Neural cell (in vitro differentiated cells): ENCODE measurements around the gene TOP1. TPM values are rescaled to one million over a fixed set of nuclear protein-coding genes. Genes with fewer than 3 reads are reported as not detected.

Source experiments
- H2AFZ ChIP-seq: fragments of 200-600, 300-800 bp; sonication (generic), shearing (Covaris generic); 2 replicates; pipeline ENCODE4 v1.6.0; 2014; ENCODE audit warnings: low read depth, mild to moderate bottlenecking, antibody characterized with exemption, low read length, moderate library complexity
- H3F3A ChIP-seq: fragments of 200-600 bp; shearing (Covaris generic); 2 replicates; pipeline ENCODE4 v1.6.1; 2016; ENCODE audit warnings: mild to moderate bottlenecking, moderate library complexity, mixed read lengths, antibody characterized with exemption, low read length; ENCODE audit not compliant: insufficient read depth, poor library complexity, severe bottlenecking
- H3K27ac ChIP-seq: fragments of 200-600, 300-800 bp; sonication (generic), shearing (Covaris generic); 2 replicates; pipeline ENCODE4 v1.5.1; 2014; ENCODE audit warnings: mild to moderate bottlenecking, low read length, moderate library complexity
- H3K27me3 ChIP-seq: fragments of 300-800, 200-600 bp; sonication (generic), shearing (Covaris generic); 2 replicates; pipeline ENCODE4 v1.6.0; 2014; ENCODE audit warnings: mild to moderate bottlenecking, low read depth, low read length, moderate library complexity; ENCODE audit not compliant: insufficient read depth
- H3K36me3 ChIP-seq: fragments of 300-800, 200-600 bp; sonication (generic), shearing (Covaris generic); 2 replicates; pipeline ENCODE4 v1.5.1; 2014; ENCODE audit warnings: mild to moderate bottlenecking, antibody characterized with exemption, low read length, moderate library complexity; ENCODE audit not compliant: insufficient read depth
- H3K4me2 ChIP-seq: fragments of 300-800, 200-600 bp; sonication (generic), shearing (Covaris generic); 2 replicates; pipeline ENCODE4 v1.6.0; 2014; ENCODE audit warnings: mild to moderate bottlenecking, low read length
- H3K4me3 ChIP-seq: fragments of 300-800, 200-600 bp; sonication (generic), shearing (Covaris generic); 2 replicates; pipeline ENCODE4 v1.5.1; 2014; ENCODE audit warnings: mild to moderate bottlenecking, low read length, moderate library complexity
- H3K79me2 ChIP-seq: fragments of 200-600 bp; shearing (Covaris generic); replicated peaks from 2 replicates; pipeline ENCODE4 v1.6.0; 2014; ENCODE audit warnings: mild to moderate bottlenecking, low read length, moderate library complexity; ENCODE audit not compliant: insufficient read depth
- H3K9ac ChIP-seq: fragments of 300-800, 200-600 bp; sonication (generic), shearing (Covaris generic); 2 replicates; pipeline ENCODE4 v1.6.1; 2016; ENCODE audit warnings: mild to moderate bottlenecking, low read length, mixed read lengths
- H3K9me2 ChIP-seq: fragments of 200-600 bp; shearing (Covaris generic); 2 replicates; pipeline ENCODE4 v1.6.1; 2016; ENCODE audit warnings: mild to moderate bottlenecking, low read length, mixed read lengths; ENCODE audit not compliant: insufficient read depth
- H3K9me3 ChIP-seq: fragments of 200-600, 300-800 bp; sonication (generic), shearing (Covaris generic); 2 replicates; pipeline ENCODE4 v1.6.1; 2016; ENCODE audit warnings: mild to moderate bottlenecking, mixed run types, low read length, moderate library complexity, mixed read lengths
- H4K20me1 ChIP-seq: fragments of 200-600 bp; shearing (Covaris generic); 2 replicates; pipeline ENCODE4 v1.6.1; 2016; ENCODE audit warnings: mild to moderate bottlenecking, mixed run types; ENCODE audit not compliant: insufficient read depth
- EP300 ChIP-seq: fragments of 450-650 bp; conservative IDR thresholded peaks from 2 replicates; pipeline ENCODE4 v1.6.1; 2014; ENCODE audit warnings: antibody characterized with exemption, mild to moderate bottlenecking, moderate library complexity; ENCODE audit not compliant: poor library complexity, severe bottlenecking
- EZH2 ChIP-seq: fragments of 200-600, 300-800 bp; shearing (Covaris generic), sonication (generic); IDR thresholded peaks from 2 replicates; pipeline ENCODE4 v1.6.1; 2014; ENCODE audit warnings: antibody characterized with exemption, low read length, borderline replicate concordance, mild to moderate bottlenecking; ENCODE audit not compliant: insufficient read depth, poor library complexity, severe bottlenecking
- MXI1 ChIP-seq: fragments of 450-650 bp; conservative IDR thresholded peaks from 2 replicates; pipeline ENCODE4 v1.6.1; 2014; ENCODE audit warnings: antibody characterized with exemption, mild to moderate bottlenecking; ENCODE audit not compliant: poor library complexity, severe bottlenecking
- POLR2AphosphoS5 ChIP-seq: IDR thresholded peaks from 2 replicates; pipeline ENCODE4 v1.6.1; 2012
- RAD21 ChIP-seq: fragments of 450-650 bp; conservative IDR thresholded peaks from 2 replicates; pipeline ENCODE4 v1.6.1; 2014; ENCODE audit warnings: antibody characterized with exemption, mild to moderate bottlenecking, moderate library complexity
- SMC3 ChIP-seq: fragments of 450-650 bp; conservative IDR thresholded peaks from 2 replicates; pipeline ENCODE4 v1.6.1; 2014; ENCODE audit warnings: antibody characterized with exemption, mild to moderate bottlenecking, moderate library complexity; ENCODE audit not compliant: poor library complexity
- TAF1 ChIP-seq: IDR thresholded peaks from 2 replicates; pipeline ENCODE4 v1.6.1; 2012; ENCODE audit warnings: low read depth
- polyA plus RNA-seq: library from polyadenylated mRNA; depleted of rRNA; stranded (reverse); fragments of >200 nt; gene quantifications from 2 replicates; pipeline ENCODE4 v1.2.3, GENCODE V29; 2014
- TF ChIP-seq, protein P1 (sequence below): IDR thresholded peaks from 2 replicates; pipeline ENCODE4 v1.6.1; 2012; ENCODE audit warnings: borderline replicate concordance
- TF ChIP-seq, protein P2 (sequence below): fragments of 450-650 bp; IDR thresholded peaks from 2 replicates; pipeline ENCODE4 v1.5.1; 2014; ENCODE audit warnings: antibody characterized with exemption, mild to moderate bottlenecking, moderate library complexity; ENCODE audit not compliant: poor library complexity, severe bottlenecking

TOP1 gene
- polyA plus RNA-seq, 1 donor from 2014 or later: 33.2 TPM

DNA sequence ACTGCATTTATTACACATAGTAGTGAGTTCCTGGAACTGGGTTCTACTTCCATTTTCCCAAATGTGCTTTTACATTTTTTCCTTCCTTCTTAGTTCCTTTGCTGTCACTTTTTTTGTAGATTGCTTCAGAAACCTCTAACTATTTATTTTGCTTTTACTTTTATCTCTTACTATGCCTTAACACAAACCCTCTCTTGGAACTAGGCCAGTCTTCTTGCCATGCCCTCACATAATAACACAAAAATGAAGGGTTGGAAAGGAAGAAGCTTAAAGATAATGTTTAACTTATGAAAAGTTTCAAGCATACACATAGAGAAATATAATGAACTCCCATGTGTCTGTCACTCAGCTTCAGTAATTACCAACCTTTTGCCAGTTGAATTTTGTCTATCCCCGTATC lies 27.1 kb downstream of the TOP1 start:
- no peaks in the 10 kb centered on the region for H3F3A ChIP-seq
- H4K20me1 ChIP-seq: no peaks in the 10 kb centered on the region
- H2AFZ ChIP-seq: no peak overlapping the region
- H3K36me3 ChIP-seq: no peaks in the 10 kb centered on the region
- TF ChIP-seq POLR2AphosphoS5: no peak
- TF ChIP-seq TAF1: no peak
- TF ChIP-seq SMC3: no peak
- TF ChIP-seq, protein P1, sequence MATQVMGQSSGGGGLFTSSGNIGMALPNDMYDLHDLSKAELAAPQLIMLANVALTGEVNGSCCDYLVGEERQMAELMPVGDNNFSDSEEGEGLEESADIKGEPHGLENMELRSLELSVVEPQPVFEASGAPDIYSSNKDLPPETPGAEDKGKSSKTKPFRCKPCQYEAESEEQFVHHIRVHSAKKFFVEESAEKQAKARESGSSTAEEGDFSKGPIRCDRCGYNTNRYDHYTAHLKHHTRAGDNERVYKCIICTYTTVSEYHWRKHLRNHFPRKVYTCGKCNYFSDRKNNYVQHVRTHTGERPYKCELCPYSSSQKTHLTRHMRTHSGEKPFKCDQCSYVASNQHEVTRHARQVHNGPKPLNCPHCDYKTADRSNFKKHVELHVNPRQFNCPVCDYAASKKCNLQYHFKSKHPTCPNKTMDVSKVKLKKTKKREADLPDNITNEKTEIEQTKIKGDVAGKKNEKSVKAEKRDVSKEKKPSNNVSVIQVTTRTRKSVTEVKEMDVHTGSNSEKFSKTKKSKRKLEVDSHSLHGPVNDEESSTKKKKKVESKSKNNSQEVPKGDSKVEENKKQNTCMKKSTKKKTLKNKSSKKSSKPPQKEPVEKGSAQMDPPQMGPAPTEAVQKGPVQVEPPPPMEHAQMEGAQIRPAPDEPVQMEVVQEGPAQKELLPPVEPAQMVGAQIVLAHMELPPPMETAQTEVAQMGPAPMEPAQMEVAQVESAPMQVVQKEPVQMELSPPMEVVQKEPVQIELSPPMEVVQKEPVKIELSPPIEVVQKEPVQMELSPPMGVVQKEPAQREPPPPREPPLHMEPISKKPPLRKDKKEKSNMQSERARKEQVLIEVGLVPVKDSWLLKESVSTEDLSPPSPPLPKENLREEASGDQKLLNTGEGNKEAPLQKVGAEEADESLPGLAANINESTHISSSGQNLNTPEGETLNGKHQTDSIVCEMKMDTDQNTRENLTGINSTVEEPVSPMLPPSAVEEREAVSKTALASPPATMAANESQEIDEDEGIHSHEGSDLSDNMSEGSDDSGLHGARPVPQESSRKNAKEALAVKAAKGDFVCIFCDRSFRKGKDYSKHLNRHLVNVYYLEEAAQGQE: no peak
- TF ChIP-seq, protein P2, sequence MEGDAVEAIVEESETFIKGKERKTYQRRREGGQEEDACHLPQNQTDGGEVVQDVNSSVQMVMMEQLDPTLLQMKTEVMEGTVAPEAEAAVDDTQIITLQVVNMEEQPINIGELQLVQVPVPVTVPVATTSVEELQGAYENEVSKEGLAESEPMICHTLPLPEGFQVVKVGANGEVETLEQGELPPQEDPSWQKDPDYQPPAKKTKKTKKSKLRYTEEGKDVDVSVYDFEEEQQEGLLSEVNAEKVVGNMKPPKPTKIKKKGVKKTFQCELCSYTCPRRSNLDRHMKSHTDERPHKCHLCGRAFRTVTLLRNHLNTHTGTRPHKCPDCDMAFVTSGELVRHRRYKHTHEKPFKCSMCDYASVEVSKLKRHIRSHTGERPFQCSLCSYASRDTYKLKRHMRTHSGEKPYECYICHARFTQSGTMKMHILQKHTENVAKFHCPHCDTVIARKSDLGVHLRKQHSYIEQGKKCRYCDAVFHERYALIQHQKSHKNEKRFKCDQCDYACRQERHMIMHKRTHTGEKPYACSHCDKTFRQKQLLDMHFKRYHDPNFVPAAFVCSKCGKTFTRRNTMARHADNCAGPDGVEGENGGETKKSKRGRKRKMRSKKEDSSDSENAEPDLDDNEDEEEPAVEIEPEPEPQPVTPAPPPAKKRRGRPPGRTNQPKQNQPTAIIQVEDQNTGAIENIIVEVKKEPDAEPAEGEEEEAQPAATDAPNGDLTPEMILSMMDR: no peak
- no peak for TF ChIP-seq MXI1
- no peak for TF ChIP-seq EZH2
- no peak for TF ChIP-seq EP300
- no peak for TF ChIP-seq RAD21
- H3K9ac ChIP-seq: no peak overlapping the region
- no peak overlapping the region for H3K27ac ChIP-seq
- H3K79me2 ChIP-seq: peaks cover 70% of the 10 kb centered on the region
- H3K4me3 ChIP-seq: peak overlapping the region; percentile 1
- H3K4me2 ChIP-seq: no peak overlapping the region
- H3K27me3 ChIP-seq: no peaks in the 10 kb centered on the region
- H3K9me2 ChIP-seq: no peaks in the 10 kb centered on the region
- H3K9me3 ChIP-seq: no peaks in the 10 kb centered on the region

DNA sequence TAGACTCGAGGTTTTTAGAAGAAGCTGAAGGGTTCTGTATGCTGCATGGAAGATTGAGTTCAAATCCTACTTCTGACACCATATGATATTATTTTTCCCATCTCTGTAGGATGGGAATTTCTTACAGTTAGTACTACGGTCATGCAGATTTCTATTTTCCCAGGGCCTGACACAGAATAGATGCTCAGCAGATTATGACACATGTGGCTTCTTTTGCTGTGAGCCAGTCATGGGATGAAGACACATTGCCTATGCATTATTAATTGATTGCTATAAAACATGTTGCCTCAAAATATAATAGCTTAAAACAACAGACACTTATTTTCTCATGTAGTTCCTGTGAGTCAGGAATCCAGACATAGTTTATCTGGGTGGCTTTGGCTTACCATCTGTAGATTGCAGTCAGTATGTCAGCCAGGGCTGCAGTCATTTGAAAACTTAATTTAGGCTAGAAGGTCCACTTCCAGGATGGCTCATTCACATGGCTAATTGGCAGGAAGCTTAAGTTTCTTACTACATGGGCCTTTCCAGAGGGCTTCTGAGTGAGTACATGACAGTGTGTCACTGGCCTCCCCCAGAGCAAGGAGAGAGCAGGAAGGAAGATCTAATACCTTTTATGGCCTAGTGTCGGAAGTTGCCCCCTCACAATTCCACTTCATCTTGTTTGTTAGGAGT lies 29.5 kb downstream of the TOP1 start:
- no peak overlapping the region for H3K4me2 ChIP-seq
- H3K9me2 ChIP-seq: no peaks in the 10 kb centered on the region
- TF ChIP-seq, protein P2: no peak
- TF ChIP-seq TAF1: no peak
- TF ChIP-seq MXI1: no peak
- TF ChIP-seq POLR2AphosphoS5: no peak
- no peak for TF ChIP-seq RAD21
- TF ChIP-seq, protein P1: no peak
- TF ChIP-seq EP300: no peak
- no peak for TF ChIP-seq SMC3
- TF ChIP-seq EZH2: no peak
- no peaks in the 10 kb centered on the region for H3K27me3 ChIP-seq
- H3K36me3 ChIP-seq: peaks cover 4% of the 10 kb centered on the region
- H2AFZ ChIP-seq: no peak overlapping the region
- no peaks in the 10 kb centered on the region for H3K9me3 ChIP-seq
- H3F3A ChIP-seq: no peaks in the 10 kb centered on the region
- H3K9ac ChIP-seq: no peak overlapping the region
- H3K27ac ChIP-seq: no peak overlapping the region
- H3K4me3 ChIP-seq: no peak overlapping the region
- no peaks in the 10 kb centered on the region for H4K20me1 ChIP-seq
- peaks cover 54% of the 10 kb centered on the region for H3K79me2 ChIP-seq
